GM21825 (cell line): ENCODE measurements around the gene ATG7.

Experiments used
- ATAC-seq: cut with Tn5 transposase; IDR thresholded peaks from one replicate; pipeline ENCODE4 v1.9.1; 2021; ENCODE audit warnings: mild to moderate bottlenecking, moderate library complexity; ENCODE audit not compliant: unreplicated experiment

The ATG7 gene

GRCh38 chr3:11290743-11291680, 18.8 kb downstream of the ATG7 start:
- ATAC-seq = no peak

GRCh38 chr3:11291808-11292207, 19.6 kb downstream of the ATG7 start:
- ATAC-seq = no peak

- ATAC-seq = no peak
Measured at GRCh38 chr3:11297126-11297525, 24.9 kb downstream of the ATG7 start.

- peak; percentile 83 for ATAC-seq
Measured at GRCh38 chr3:11300970-11301369, 28.8 kb downstream of the ATG7 start.

- no peak for ATAC-seq
Measured at GRCh38 chr3:11302444-11302843, 30.2 kb downstream of the ATG7 start.

- no peak for ATAC-seq
Measured at GRCh38 chr3:11304175-11304574, 32.0 kb downstream of the ATG7 start.

- no peak for ATAC-seq
Measured at GRCh38 chr3:11305509-11305908, 33.3 kb downstream of the ATG7 start.

GRCh38 chr3:11306817-11307589, 34.8 kb downstream of the ATG7 start:
- ATAC-seq = no peak

- ATAC-seq = no peak
Measured at GRCh38 chr3:11307830-11308432, 35.7 kb downstream of the ATG7 start.

- ATAC-seq = no peak
Measured at GRCh38 chr3:11310258-11310657, 38.1 kb downstream of the ATG7 start.

GRCh38 chr3:11312166-11312565, 40.0 kb downstream of the ATG7 start:
- no peak for ATAC-seq

- ATAC-seq = no peak
Measured at GRCh38 chr3:11317300-11317699, 45.1 kb downstream of the ATG7 start.

GRCh38 chr3:11322931-11323330, 50.7 kb downstream of the ATG7 start:
- ATAC-seq = no peak

- ATAC-seq = no peak
Measured at GRCh38 chr3:11323813-11324212, 51.6 kb downstream of the ATG7 start.

GRCh38 chr3:11327619-11328018, 55.4 kb downstream of the ATG7 start:
- ATAC-seq = no peak

- ATAC-seq = no peak
Measured at GRCh38 chr3:11328196-11328945, 56.2 kb downstream of the ATG7 start.

GRCh38 chr3:11329777-11330176, 57.6 kb downstream of the ATG7 start:
- ATAC-seq = no peak

- no peak for ATAC-seq
Measured at GRCh38 chr3:11331101-11331500, 58.9 kb downstream of the ATG7 start.

GRCh38 chr3:11335056-11335608, 62.9 kb downstream of the ATG7 start:
- ATAC-seq = no peak

- ATAC-seq = no peak
Measured at GRCh38 chr3:11339541-11339940, 67.3 kb downstream of the ATG7 start.

- no peak for ATAC-seq
Measured at GRCh38 chr3:11346416-11346815, 74.2 kb downstream of the ATG7 start.
